ENCODE results near the gene MAU2.
"Not testable (repeated sequence)": the region's sequence is repeated elsewhere in the genome, so short reads cannot be mapped to it uniquely, and the experiment has no call there.

The MAU2 gene

GRCh38 chr19:19347401-19348110, 26.9 kb downstream of the MAU2 start:
- DNase-seq (ENCODE audit: extremely low read depth, low read depth): no peak
- TF ChIP-seq CTCF (IDR thresholded peaks at IDR 0.05; ENCODE audit: low read depth, low read length): no peak

DNA sequence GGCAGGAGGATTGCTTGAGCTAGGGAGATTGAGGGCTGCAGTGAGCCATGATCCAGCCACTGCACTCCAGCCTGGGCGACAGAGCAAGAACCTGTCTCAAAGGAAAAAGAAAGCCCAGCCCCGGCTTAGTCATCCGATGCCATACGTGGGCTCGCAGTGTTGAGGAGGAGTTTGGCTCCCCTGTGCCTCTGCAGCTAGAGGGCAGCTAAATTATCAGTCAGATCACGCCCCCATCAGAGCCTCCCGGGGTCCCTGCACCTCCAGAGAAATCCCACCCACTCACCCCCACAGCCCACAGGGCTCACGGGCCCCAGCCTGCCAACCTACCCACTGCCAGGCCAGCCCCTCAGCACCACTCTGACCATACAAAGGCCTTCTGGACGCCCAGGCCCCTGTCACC, 27.6 kb downstream of the MAU2 start:
- no peak for DNase-seq (ENCODE audit: extremely low read depth, low read depth)
- no peak for TF ChIP-seq CTCF (IDR thresholded peaks at IDR 0.05; ENCODE audit: low read depth, low read length)

- no peak for DNase-seq (ENCODE audit: extremely low read depth, low read depth)
- no peak for TF ChIP-seq CTCF (IDR thresholded peaks at IDR 0.05; ENCODE audit: low read depth, low read length)
Observed at GRCh38 chr19:19349365-19349764, 28.7 kb downstream of the MAU2 start.

DNA sequence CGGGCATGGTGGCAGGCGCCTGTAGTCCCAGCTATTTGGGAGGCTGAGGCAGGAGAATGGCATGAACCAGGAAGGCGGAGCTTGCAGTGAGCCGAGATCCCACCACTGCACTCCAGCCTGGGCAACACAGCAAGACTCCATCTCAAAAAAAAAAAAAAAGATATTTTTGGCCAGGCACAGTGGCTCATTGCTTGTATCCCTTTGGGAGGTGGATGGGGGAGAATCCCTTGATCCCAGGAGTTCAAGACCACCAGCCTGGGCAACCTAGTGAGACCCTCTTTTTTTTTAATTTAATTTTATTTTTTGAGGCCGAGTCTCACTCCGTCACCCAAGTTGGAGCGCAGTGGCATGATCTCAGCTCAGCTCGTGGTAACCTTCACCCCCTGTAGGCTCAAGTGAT, 30.1 kb downstream of the MAU2 start:
- not testable (repeated sequence) for DNase-seq (ENCODE audit: extremely low read depth, low read depth)

- DNase-seq (ENCODE audit: extremely low read depth, low read depth): no peak
- no peak for TF ChIP-seq CTCF (IDR thresholded peaks at IDR 0.05; ENCODE audit: low read depth, low read length)
Observed at GRCh38 chr19:19352823-19353222, 32.2 kb downstream of the MAU2 start.

DNA sequence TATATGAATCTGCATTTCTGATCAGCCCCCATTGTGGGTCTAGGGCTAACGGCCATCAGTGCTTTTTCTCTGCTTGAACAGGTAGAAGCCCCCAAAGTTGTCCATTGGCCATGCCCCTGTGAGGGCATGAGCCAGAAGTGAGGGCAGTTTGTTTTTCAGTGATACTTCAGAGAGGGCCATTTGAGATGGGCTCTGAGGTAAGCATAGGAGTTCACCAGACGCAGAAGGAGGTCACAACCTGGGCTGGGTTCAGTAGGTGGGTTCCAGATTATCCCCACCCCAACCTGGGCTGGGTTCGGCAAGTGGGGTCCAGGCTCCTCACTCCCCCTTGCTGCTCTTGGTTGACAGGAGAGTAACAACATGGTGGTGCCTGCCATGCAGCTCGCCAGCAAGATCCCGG, 33.4 kb downstream of the MAU2 start:
- TF ChIP-seq CTCF (IDR thresholded peaks at IDR 0.05; ENCODE audit: low read depth, low read length): no peak
- DNase-seq (ENCODE audit: extremely low read depth, low read depth): no peak

DNA sequence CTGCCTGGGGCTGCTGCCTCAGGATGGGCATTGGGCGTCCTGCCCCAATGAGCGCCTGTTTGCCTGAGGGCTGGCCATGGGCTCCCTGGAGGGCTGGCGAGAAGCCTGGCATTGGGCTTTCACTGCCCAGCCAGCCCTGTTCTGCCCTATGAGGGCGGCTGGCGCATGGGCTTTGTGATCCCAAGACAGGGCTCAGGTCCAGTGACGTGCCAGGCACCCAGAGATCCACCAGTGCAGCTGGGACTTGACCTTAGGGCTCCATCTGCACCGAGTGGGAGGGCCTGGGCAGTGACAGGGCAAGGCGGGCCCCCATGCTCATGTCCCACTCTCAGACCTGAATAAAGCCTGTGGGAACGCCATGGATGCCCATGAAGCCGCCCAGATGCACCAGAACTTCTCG, 34.3 kb downstream of the MAU2 start:
- DNase-seq (ENCODE audit: extremely low read depth, low read depth): no peak
- TF ChIP-seq CTCF (IDR thresholded peaks at IDR 0.05; ENCODE audit: low read depth, low read length): no peak

DNA sequence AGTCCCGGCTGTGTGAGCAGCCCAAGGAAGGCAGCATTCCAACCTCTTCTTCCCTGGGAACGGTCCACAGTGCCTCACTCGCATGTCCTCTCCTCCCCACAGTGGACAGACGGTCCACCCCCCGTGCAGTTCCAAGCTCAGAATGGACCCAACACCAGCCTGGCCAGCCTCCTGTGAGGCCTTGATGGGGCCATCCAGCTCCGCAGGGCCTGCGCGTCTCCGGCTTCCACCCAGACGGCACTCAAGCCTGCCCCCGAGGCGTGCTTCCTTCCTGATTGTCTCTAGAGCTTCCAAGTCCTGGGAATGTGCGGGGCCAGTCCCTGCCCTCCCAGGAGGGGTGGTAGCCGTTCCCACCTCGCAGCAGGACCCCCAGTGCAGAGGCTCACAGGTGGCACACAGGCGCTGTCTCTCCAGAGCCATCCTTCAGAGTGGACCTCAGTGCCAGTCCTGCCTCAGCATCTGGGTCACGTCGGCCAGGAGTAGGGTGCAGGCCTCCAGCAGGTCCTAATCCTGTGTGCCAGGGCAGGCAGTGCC, 35.0 kb downstream of the MAU2 start:
- TF ChIP-seq CTCF (IDR thresholded peaks at IDR 0.05; ENCODE audit: low read depth, low read length): no peak
- DNase-seq (ENCODE audit: extremely low read depth, low read depth): no peak

All from AG09319 (cell line).